ENCODE data around the gene PACSIN3. TPM values are rescaled to one million over a fixed set of nuclear protein-coding genes. Genes with fewer than 3 reads are reported as not detected.

PACSIN3 gene
- total RNA-seq (2016; rRNA removed; fragmentation: Illumina TruSeq; extraction: Trizol) (86.4 and 93.3 TPM in 2 replicates), polyA plus RNA-seq (2011; rRNA removed) (47.9 and 56.8 TPM in 2 replicates), polyA minus RNA-seq (2011; rRNA and poly(A)+ RNA removed; ENCODE audit: low replicate concordance) (46.1 and 86.9 TPM in 2 replicates), Bru-seq, nascent RNA (percentile 90 among the genes with signal in this experiment), BruChase-seq, experiment 1, labeled RNA remaining after a 6-hour chase (percentile 91 among the genes with signal in this experiment), BruChase-seq, experiment 2, labeled RNA remaining after a 2-hour chase (percentile 87 among the genes with signal in this experiment)
- total RNA-seq (2016; cell fraction: cytosol; rRNA removed; fragmentation: Illumina TruSeq; extraction: Trizol; ENCODE audit: low read depth), result 23.5 and 25.6 TPM in 2 replicates
- 85.9 and 101 TPM in 2 replicates for total RNA-seq (2016; cell fraction: insoluble cytoplasmic fraction; rRNA removed; fragmentation: Illumina TruSeq; extraction: Trizol)
- total RNA-seq (2016; cell fraction: membrane; rRNA removed; fragmentation: Illumina TruSeq; extraction: Trizol), result 44.9 and 52.0 TPM in 2 replicates
- 48.3 and 58.6 TPM in 2 replicates for total RNA-seq (2016; cell fraction: nucleus; rRNA removed; fragmentation: Illumina TruSeq; extraction: Trizol)
- 46.8 and 58.3 TPM in 2 replicates for polyA plus RNA-seq (2011; cell fraction: cytosol; rRNA removed)
- polyA plus RNA-seq (2011; cell fraction: nucleus; rRNA removed), result 69.7 and 70.5 TPM in 2 replicates
- 37.6 and 45.0 TPM in 2 replicates for polyA plus RNA-seq (2012)
- polyA plus RNA-seq (2016; cell fraction: cytosol; fragmentation: Illumina TruSeq; extraction: Trizol; ENCODE audit: low read depth), result 19.9 and 22.2 TPM in 2 replicates
- polyA plus RNA-seq (2016; cell fraction: insoluble cytoplasmic fraction; fragmentation: Illumina TruSeq; extraction: Trizol; ENCODE audit: low read depth), result 75.8 and 91.5 TPM in 2 replicates
- 36.6 and 40.8 TPM in 2 replicates for polyA plus RNA-seq (2016; cell fraction: membrane; fragmentation: Illumina TruSeq; extraction: Trizol; ENCODE audit: low read depth)
- polyA plus RNA-seq (2016; cell fraction: nucleus; fragmentation: Illumina TruSeq; extraction: Trizol; ENCODE audit: insufficient read depth, low read depth), result 92.3 and 96.2 TPM in 2 replicates
- 31.6 and 35.2 TPM in 2 replicates for polyA minus RNA-seq (2011; cell fraction: cytosol; rRNA and poly(A)+ RNA removed)
- polyA minus RNA-seq (2011; cell fraction: nucleus; rRNA and poly(A)+ RNA removed), result 26.5 and 27.4 TPM in 2 replicates
- long read RNA-seq, experiment 1, transcript PACSIN3-201 (11 exons, 1,843 nt), result major isoform, 31 of 55 reads
- long read RNA-seq, experiment 1, partial matches to known transcripts, result 12 of 55 reads
- long read RNA-seq, experiment 1, other reads (novel, unspliced or antisense), result 12 of 55 reads
- long read RNA-seq, experiment 2, transcript PACSIN3-209 (11 exons, 1,845 nt), result major isoform, 5 of 179 reads
- long read RNA-seq, experiment 2, partial matches to known transcripts, result 54 of 179 reads
- long read RNA-seq, experiment 2, other reads (novel, unspliced or antisense), result 119 of 179 reads

- peaks cover 7% of the 10 kb centered on the region in 2 experiments; a peak in 3 of 5 replicates for H3K36me3 ChIP-seq (replicated peaks in 1 of 2; ENCODE audit: control insufficient read depth in 1 of 2, insufficient read depth in 2 of 2, low read length in 2 of 2)
- peak within 1 kb of the TSS; percentile 70 to 86 (median 77) for H3K4me3 ChIP-seq (replicated peaks in 1 of 3; ENCODE audit: insufficient read depth in 1 of 3, low read depth in 2 of 3, low read length in 3 of 3)
- peak within 1 kb of the TSS; percentile 97 for H3K4me2 ChIP-seq (ENCODE audit: low read depth, low read length)
- WGBS (ENCODE audit: low lambda C conversion rate), result 0% methylated on average over 6 of the region's 80 CpGs
- no peaks in the 10 kb centered on the region for H4K20me1 ChIP-seq (ENCODE audit: insufficient read depth, low read length)
- in situ Hi-C loops (cut with HindIII; ENCODE audit: extremely low pct_ligation_motif_present, low pct_unique_long_range_greater_than_20kb) (no loop called here), intact Hi-C loops (cut with micrococcal nuclease; ENCODE audit: unreplicated experiment) (no loop called here)
- H3K9me3 ChIP-seq (ENCODE audit: low read length), result no peaks in the 10 kb centered on the region
- H2AFZ ChIP-seq (ENCODE audit: low read length), result no peak within 1 kb of the TSS
- FAIRE-seq (no peak), ATAC-seq (peak; percentile 20), DNase-seq (ENCODE audit: low spot score) (peak; percentile 43)
- no TSS peak for BruUV-seq (replicated peaks)
- CTCF ChIA-PET (ENCODE audit: low intra/inter-chr PET ratio, low total read pairs), result no interaction called here
- peak within 1 kb of the TSS; percentile 94 for H3K9ac ChIP-seq (ENCODE audit: insufficient read depth, low read depth, low read length)
- peak within 1 kb of the TSS; percentile 98 for H3K27ac ChIP-seq (ENCODE audit: extremely low read length, insufficient read depth, low read length)
- POLR2A ChIA-PET, result interaction anchor here (0.7 to 9.2 kb wide), 26 partner anchors 8 to 360 kb away, joined by 3 to 247 read pairs (median 10); partner anchors contain the start of genes ACP2, ARFGAP2, DDB2 and MADD
- H3K79me2 ChIP-seq (ENCODE audit: insufficient read depth, low read length), result peaks cover 24% of the 10 kb centered on the region
- H3K4me1 ChIP-seq (ENCODE audit: insufficient read depth, low read length), result peaks cover 56% of the 10 kb centered on the region
- H3K27me3 ChIP-seq (ENCODE audit: control insufficient read depth in 1 of 2, insufficient read depth in 2 of 2, low read length in 2 of 2), result no peaks in the 10 kb centered on the region
- TF ChIP-seq FUBP1 (CRISPR knock-in tag; IDR thresholded peaks at IDR 0.05; ENCODE audit: borderline replicate concordance) (no peak), ZNF512B (CRISPR knock-in tag; IDR thresholded peaks at IDR 0.05; ENCODE audit: borderline replicate concordance) (no peak), RBM39 (IDR thresholded peaks at IDR 0.05; ENCODE audit: low read depth, low read length, poor library complexity, severe bottlenecking) (no peak), SIX4 (CRISPR knock-in tag; IDR thresholded peaks at IDR 0.05) (no peak), ATF5 (CRISPR knock-in tag; IDR thresholded peaks at IDR 0.05; ENCODE audit: low read depth) (no peak), CEBPG (CRISPR knock-in tag; IDR thresholded peaks at IDR 0.05) (no peak), ZNF577 (CRISPR knock-in tag; IDR thresholded peaks at IDR 0.05; ENCODE audit: borderline replicate concordance, low read depth) (no peak), ZNF770 (CRISPR knock-in tag; IDR thresholded peaks at IDR 0.05) (0 out of 2 replicates have a peak, but pooled peaks have one; percentile 3), ARNT2 (CRISPR knock-in tag; IDR thresholded peaks at IDR 0.05; ENCODE audit: low read depth) (peak; percentile 11; the same call in 1 of the 2 replicates)
Measured at GRCh38 chr11:47186076-47186699, at the start of gene PACSIN3. Gene PACSIN3, minus strand, starts transcription at chr11:47186434. Its CDS starts 3,707 bp downstream, at chr11:47182727.
